Stomach (tissue), 9 donors: ENCODE measurements around the gene ARID5B. TPM values are rescaled to one million over a fixed set of nuclear protein-coding genes. Genes with fewer than 3 reads are reported as not detected.

Experiments
- DNase-seq, 2 donors: peaks; one replicate each; pipeline versions ENCODE4 v3.0.0 to v3.0.0-alpha.2; 2013 to 2019
- H3K27ac ChIP-seq, 5 donors: fragments of 200-600 bp in 4 of 5; sonication (generic) in 4 of 5; one replicate each; pipeline ENCODE4 v1.5.1; 2013 to 2019; ENCODE audit warnings: mild to moderate bottlenecking in 1 of 5, moderate library complexity in 1 of 5
- H3K27me3 ChIP-seq, 3 donors: fragments of 200-600 bp; sonication (generic); one replicate each; pipeline ENCODE4 v1.5.1; 2017 to 2019; ENCODE audit warnings: mixed run types in 1 of 3
- H3K36me3 ChIP-seq, 4 donors: fragments of 200-600 bp; sonication (generic); 1 replicate in 3 of 4; 2 replicates in 1 of 4; pipeline ENCODE4 v1.5.1; 2016 to 2019
- H3K4me1 ChIP-seq, 4 donors: fragments of 200-600 bp; sonication (generic); one replicate each; pipeline ENCODE4 v1.5.1; 2016 to 2019
- H3K4me3 ChIP-seq, 4 donors: fragments of 200-600 bp; sonication (generic) in 3 of 4; one replicate each; pipeline ENCODE4 v1.5.1; 2016 to 2019; ENCODE audit warnings: mild to moderate bottlenecking in 1 of 4
- H3K9me3 ChIP-seq, 4 donors: fragments of 200-600 bp; sonication (generic); one replicate each; pipeline ENCODE4 v1.5.1; 2016 to 2019
- CTCF ChIP-seq, 7 experiments: fragments of 450-650 bp in 4 of 7; fragments of 200-600 bp in 3 of 7; sonication (generic) in 3 of 7; IDR thresholded peaks; one replicate each; pipeline ENCODE4 v1.5.1; 2016 to 2019; ENCODE audit warnings: antibody characterized with exemption in 7 of 7, control low read depth in 2 of 7, mild to moderate bottlenecking in 1 of 7
- EP300 ChIP-seq: sonication (generic); formaldehyde crosslinking; IDR thresholded peaks from one replicate; pipeline ENCODE4 v1.6.1; 2017; ENCODE audit warnings: antibody characterized with exemption
- POLR2A ChIP-seq, 4 donors: fragments of 450-650 bp; IDR thresholded peaks; one replicate each; pipeline ENCODE4 v1.6.1; 2016; ENCODE audit warnings: antibody characterized with exemption in 4 of 4, control low read depth in 2 of 4, mild to moderate bottlenecking in 1 of 4, moderate library complexity in 1 of 4
- POLR2AphosphoS5 ChIP-seq, 3 donors: sonication (generic); formaldehyde crosslinking; IDR thresholded peaks; one replicate each; pipeline ENCODE4 v1.6.1; 2016; ENCODE audit warnings: antibody characterized with exemption in 3 of 3
- WGBS, 5 donors: extraction: QIAGEN DNeasy Blood & Tissue Kit in 3 of 5; methylation state at CpG; one replicate each; pipeline versions ENCODE4 v1.1.5 to v1.1.7; 2013 to 2018; 5-methylcytosine and 5-hydroxymethylcytosine counted together
- intact Hi-C: fragments of 100-400 bp; cut with DNase I; formaldehyde crosslinking; loops from one replicate; pipeline ENCODE4 v1.15.1; 2023; ENCODE audit warnings: low total_unique reads
- polyA plus RNA-seq, 3 donors: library from polyadenylated mRNA; stranded (reverse); fragments of 200-250 nt; gene quantifications; one replicate each; pipeline ENCODE4 v1.2.3, GENCODE V29; 2013
- total RNA-seq, 5 donors: library from RNA; depleted of rRNA; stranded (reverse); fragments of >200 nt; gene quantifications; one replicate each; pipeline versions ENCODE4 v1.1.0 to v1.2.3, GENCODE V29; 2014 to 2016
- donor health status: healthy with polysubstance abuse.
- donor health status: Bipolar disorder and iron deficiency.
- donor health status: healthy.

The ARID5B gene
- total and polyA plus RNA-seq, 8 donors, result 5.4 to 64.2 (median 11.9) TPM

GRCh38 chr10:62059217-62059920 lies 157.9 kb downstream of the ARID5B start:
- no peak for TF ChIP-seq CTCF (IDR thresholded peaks at IDR 0.05)
- TF ChIP-seq POLR2A (IDR thresholded peaks at IDR 0.05), result no peak
- no peak for TF ChIP-seq POLR2AphosphoS5 (IDR thresholded peaks at IDR 0.05)
- TF ChIP-seq EP300, result no peak
- H3K27ac ChIP-seq, result peak overlapping the region in 4 of 5 donors; percentile 66 to 89 (median 74)
- 38 to 43% (median 41%) methylated on average over 4 of the region's 4 CpGs for WGBS, 5 donors
- intact Hi-C loops, result no loop called here
- peaks cover 30 to 75% (median 57%) of the 10 kb centered on the region in 4 donors for H3K4me1 ChIP-seq
- peaks cover 0 to 44% (median 32%) of the 10 kb centered on the region in 4 donors for H3K36me3 ChIP-seq
- H3K4me3 ChIP-seq, result peak overlapping the region in 1 of 4 donors; percentile 39
- H3K27me3 ChIP-seq, result no peaks in the 10 kb centered on the region
- no peaks in the 10 kb centered on the region for H3K9me3 ChIP-seq
- no peak for DNase-seq

GRCh38 chr10:62062028-62062427 lies 160.5 kb downstream of the ARID5B start:
- peaks cover 32 to 65% (median 46%) of the 10 kb centered on the region in 4 donors for H3K4me1 ChIP-seq
- H3K4me3 ChIP-seq, result no peak overlapping the region
- intact Hi-C loops, result no loop called here
- 32 to 61% (median 50%) methylated on average over 1 of the region's 1 CpG for WGBS, 5 donors
- peaks cover 0 to 63% (median 46%) of the 10 kb centered on the region in 4 donors for H3K36me3 ChIP-seq
- TF ChIP-seq POLR2A (IDR thresholded peaks at IDR 0.05) (no peak), CTCF (IDR thresholded peaks at IDR 0.05) (no peak), POLR2AphosphoS5 (IDR thresholded peaks at IDR 0.05) (no peak), EP300 (no peak)
- peak overlapping the region in 2 of 5 donors; percentile 15 to 75 for H3K27ac ChIP-seq
- DNase-seq, result no peak
- H3K9me3 ChIP-seq, result no peaks in the 10 kb centered on the region
- no peaks in the 10 kb centered on the region for H3K27me3 ChIP-seq

DNA sequence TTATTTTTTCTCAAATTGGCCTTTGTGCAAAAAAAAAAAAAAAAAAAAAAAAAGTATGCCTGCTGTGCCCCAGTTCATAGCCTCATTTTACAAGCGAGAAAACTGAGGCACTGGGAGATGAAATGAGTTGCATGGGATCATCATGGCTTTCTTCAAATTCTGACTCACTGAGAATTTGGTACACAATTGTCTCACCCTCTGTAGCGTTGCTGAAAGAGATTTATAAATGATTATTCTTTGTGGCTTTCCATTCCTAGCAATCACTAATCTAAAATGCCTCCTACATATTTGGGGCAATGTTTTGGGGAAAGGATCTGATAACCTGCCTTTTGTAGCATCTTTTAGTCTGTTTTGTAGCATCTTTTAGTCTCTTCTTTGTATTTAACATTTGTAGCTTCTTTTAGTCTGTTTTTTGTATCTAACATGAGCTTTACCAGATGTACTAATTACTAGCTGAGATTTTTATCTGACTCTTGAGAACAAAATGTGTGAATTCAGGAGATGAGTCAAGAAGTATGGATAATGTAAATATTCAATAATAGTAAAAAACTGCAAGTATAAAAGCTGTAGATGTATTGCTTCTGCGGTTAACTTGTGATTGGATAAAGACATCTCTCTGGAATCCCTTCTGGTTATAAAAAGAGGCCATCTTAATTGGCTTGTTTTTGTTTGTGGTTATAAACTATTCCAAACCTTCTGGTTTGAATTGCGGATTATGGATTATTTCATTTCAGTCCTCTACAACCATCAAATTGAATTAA lies 161.4 kb downstream of the ARID5B start:
- no peak overlapping the region for H3K4me3 ChIP-seq
- peaks cover 27 to 59% (median 44%) of the 10 kb centered on the region in 4 donors for H3K4me1 ChIP-seq
- H3K27me3 ChIP-seq, result no peaks in the 10 kb centered on the region
- no peak for DNase-seq
- WGBS, 5 donors, result 86 to 89% (median 87%) methylated on average over 4 of the region's 4 CpGs
- H3K27ac ChIP-seq, result peak overlapping the region in 4 of 5 donors; percentile 41 to 82 (median 64)
- intact Hi-C loops, result no loop called here
- no peak for TF ChIP-seq POLR2A (IDR thresholded peaks at IDR 0.05)
- no peak for TF ChIP-seq EP300
- TF ChIP-seq CTCF (IDR thresholded peaks at IDR 0.05), result no peak
- TF ChIP-seq POLR2AphosphoS5 (IDR thresholded peaks at IDR 0.05), result no peak
- H3K9me3 ChIP-seq, result no peaks in the 10 kb centered on the region
- H3K36me3 ChIP-seq, result peaks cover 0 to 68% (median 52%) of the 10 kb centered on the region in 4 donors

- H3K9me3 ChIP-seq, result no peaks in the 10 kb centered on the region
- no peak overlapping the region for H3K4me3 ChIP-seq
- no peaks in the 10 kb centered on the region for H3K27me3 ChIP-seq
- no peak for DNase-seq
- intact Hi-C loops, result no loop called here
- peaks cover 0 to 64% (median 49%) of the 10 kb centered on the region in 4 donors for H3K36me3 ChIP-seq
- TF ChIP-seq POLR2A (IDR thresholded peaks at IDR 0.05) (no peak), POLR2AphosphoS5 (IDR thresholded peaks at IDR 0.05) (peak; percentile 50 to 79 (median 64)), EP300 (no peak)
- H3K4me1 ChIP-seq, result peaks cover 20 to 49% (median 40%) of the 10 kb centered on the region in 4 donors
- WGBS, 5 donors, result 73 to 86% (median 81%) methylated on average over 3 of the region's 3 CpGs
- H3K27ac ChIP-seq, result peak overlapping the region in 4 of 5 donors; percentile 41 to 82 (median 64)
These were observed 162.4 kb downstream of the ARID5B start for GRCh38 chr10:62063795-62064472.
